ENCODE results near the gene RNF220. TPM values are rescaled to one million over a fixed set of nuclear protein-coding genes. Genes with fewer than 3 reads are reported as not detected.

Gene RNF220
- total RNA-seq, 3 donors from 2014 or later: 61.9 to 83.9 (median 72.7) TPM

- intact Hi-C loops (cut with DNase I, micrococcal nuclease): no loop called here
Observed at GRCh38 chr1:44693159-44693558, 288.1 kb downstream of the RNF220 start.

GRCh38 chr1:44693900-44694299, 288.8 kb downstream of the RNF220 start:
- H3K9me3 ChIP-seq: no peaks in the 10 kb centered on the region
- no peaks in the 10 kb centered on the region for H3K4me1 ChIP-seq (ENCODE audit: low read depth)
- H3K4me3 ChIP-seq: no peak overlapping the region
- ATAC-seq (no peak), DNase-seq (no peak)
- no peaks in the 10 kb centered on the region for H3K36me3 ChIP-seq (ENCODE audit: low read depth)
- intact Hi-C loops (cut with DNase I, micrococcal nuclease): no loop called here
- no peak for TF ChIP-seq CTCF (IDR thresholded peaks at IDR 0.05)

More at GRCh38 chr1:44693159-44693558, 288.1 kb downstream of the RNF220 start:
- Histone ChIP-seq H3K9me3 (no peaks in the 10 kb centered on the region), H3K36me3 (ENCODE audit: low read depth) (no peaks in the 10 kb centered on the region), H3K4me1 (ENCODE audit: low read depth) (no peaks in the 10 kb centered on the region), H3K4me3 (no peak overlapping the region)
- no peak for TF ChIP-seq CTCF (IDR thresholded peaks at IDR 0.05)
- DNase-seq (no peak), ATAC-seq (no peak)

GRCh38 chr1:44694863-44695478, 289.9 kb downstream of the RNF220 start:
- DNase-seq: no peak
- no peaks in the 10 kb centered on the region for H3K9me3 ChIP-seq
- peak; percentile 51 for ATAC-seq
- H3K36me3 ChIP-seq (ENCODE audit: low read depth): no peaks in the 10 kb centered on the region
- no peak for TF ChIP-seq CTCF (IDR thresholded peaks at IDR 0.05)
- no peak overlapping the region for H3K4me3 ChIP-seq
- H3K4me1 ChIP-seq (ENCODE audit: low read depth): no peaks in the 10 kb centered on the region
- intact Hi-C loops (cut with DNase I, micrococcal nuclease): no loop called here

GRCh38 chr1:44695671-44696070, 290.6 kb downstream of the RNF220 start:
- no peak for DNase-seq
- TF ChIP-seq CTCF (IDR thresholded peaks at IDR 0.05): no peak
- Histone ChIP-seq H3K4me1 (ENCODE audit: low read depth) (no peaks in the 10 kb centered on the region), H3K4me3 (no peak overlapping the region), H3K9me3 (no peaks in the 10 kb centered on the region), H3K36me3 (ENCODE audit: low read depth) (no peaks in the 10 kb centered on the region)
- no peak for ATAC-seq
- intact Hi-C loops (cut with DNase I, micrococcal nuclease): no loop called here

- TF ChIP-seq CTCF (IDR thresholded peaks at IDR 0.05): no peak
- H3K4me1 ChIP-seq (ENCODE audit: low read depth): no peaks in the 10 kb centered on the region
- H3K36me3 ChIP-seq (ENCODE audit: low read depth): no peaks in the 10 kb centered on the region
- no peak for DNase-seq
- intact Hi-C loops (cut with DNase I, micrococcal nuclease): no loop called here
- no peak overlapping the region for H3K4me3 ChIP-seq
- H3K9me3 ChIP-seq: no peaks in the 10 kb centered on the region
- ATAC-seq: no peak
Observed at GRCh38 chr1:44696101-44696500, 291.0 kb downstream of the RNF220 start.

All from mucosa of descending colon (tissue), 3 donors.